ENCODE measurements around the gene PLCL1. TPM values are rescaled to one million over a fixed set of nuclear protein-coding genes. Genes with fewer than 3 reads are reported as not detected.

Gene PLCL1
- total RNA-seq, 1 experiment from 2014 or later = 0.07 TPM

- intact Hi-C loops (cut with micrococcal nuclease) = no loop called here
- ChIA-PET CTCF (no interaction called here), POLR2A (no interaction called here), RAD21 (ENCODE audit: low non-redundant PET in 1 of 2, low total read pairs in 2 of 2, uncharacterized antibody in 2 of 2, unreplicated experiment in 2 of 2) (no interaction called here)
- no peak for TF ChIP-seq ELF1 (IDR thresholded peaks at IDR 0.05; ENCODE audit: borderline replicate concordance, low read depth)
- no peak for TF ChIP-seq EGR1 (IDR thresholded peaks at IDR 0.05; ENCODE audit: low read depth)
- TF ChIP-seq ZFX (IDR thresholded peaks at IDR 0.05) = no peak
- TF ChIP-seq SRF (IDR thresholded peaks at IDR 0.05; ENCODE audit: low read depth) = no peak
- TF ChIP-seq CBX3 (IDR thresholded peaks at IDR 0.05; ENCODE audit: low read depth) = no peak
- TF ChIP-seq ZBTB33 (IDR thresholded peaks at IDR 0.05; ENCODE audit: extremely low read depth, insufficient replicate concordance, low read length) = no peak
- TF ChIP-seq CEBPB (IDR thresholded peaks at IDR 0.05; ENCODE audit: low read depth) = no peak
- no peak for TF ChIP-seq SP1 (IDR thresholded peaks at IDR 0.05; ENCODE audit: low read depth)
- no peak for TF ChIP-seq TCF7L2 (IDR thresholded peaks at IDR 0.05; ENCODE audit: borderline replicate concordance, extremely low read depth, insufficient read depth, insufficient read length)
- H3K36me3 ChIP-seq (ENCODE audit: control insufficient read depth in 1 of 2, insufficient read depth in 2 of 2, low read length in 2 of 2) = no peaks in the 10 kb centered on the region
- H3K27ac ChIP-seq (ENCODE audit: low read depth, low read length) = no peak overlapping the region
- H2AFZ ChIP-seq (ENCODE audit: low read depth, low read length, poor library complexity, severe bottlenecking) = no peak overlapping the region
- 0 out of 2 replicates have a peak, but pooled peaks cover 4% of the 10 kb centered on the region for H3K27me3 ChIP-seq (ENCODE audit: insufficient read depth, low read length)
- H3K9me3 ChIP-seq (ENCODE audit: control insufficient read depth in 1 of 2, insufficient read depth in 1 of 2, low read depth in 1 of 2, low read length in 2 of 2) = no peaks in the 10 kb centered on the region
- no peaks in the 10 kb centered on the region for H4K20me1 ChIP-seq (ENCODE audit: insufficient read depth)
- no peaks in the 10 kb centered on the region for H3K9me2 ChIP-seq (ENCODE audit: insufficient read depth)
- no peaks in the 10 kb centered on the region for H3K4me1 ChIP-seq (ENCODE audit: control insufficient read depth in 1 of 2, insufficient read depth in 2 of 2, low read length in 2 of 2)
- ATAC-seq = no peak
- BruUV-seq (replicated peaks) = no TSS peak
- no peak for DNase-seq (ENCODE audit: low read depth, low spot score)
- H3K4me3 ChIP-seq (replicated peaks in 1 of 2; ENCODE audit: low read depth in 1 of 2, low read length in 2 of 2) = no peak overlapping the region
- no peak overlapping the region for H3K9ac ChIP-seq (ENCODE audit: low read length)
- H3K4me2 ChIP-seq (ENCODE audit: low read length) = no peak overlapping the region
- H3K79me2 ChIP-seq (ENCODE audit: insufficient read depth, low read length) = no peaks in the 10 kb centered on the region
These were observed 79.9 kb downstream of the PLCL1 start for GRCh38 chr2:197884252-197884651.

GRCh38 chr2:197885126-197885525 is 80.7 kb downstream of the PLCL1 start:
- no peak for ATAC-seq
- no peak for DNase-seq (ENCODE audit: low read depth, low spot score)
- no peak overlapping the region for H3K4me2 ChIP-seq (ENCODE audit: low read length)
- RAD21 ChIA-PET (ENCODE audit: low non-redundant PET in 1 of 2, low total read pairs in 2 of 2, uncharacterized antibody in 2 of 2, unreplicated experiment in 2 of 2) = no interaction called here
- H3K9ac ChIP-seq (ENCODE audit: low read length) = no peak overlapping the region
- no peaks in the 10 kb centered on the region for H3K36me3 ChIP-seq (ENCODE audit: control insufficient read depth in 1 of 2, insufficient read depth in 2 of 2, low read length in 2 of 2)
- no peaks in the 10 kb centered on the region for H3K4me1 ChIP-seq (ENCODE audit: control insufficient read depth in 1 of 2, insufficient read depth in 2 of 2, low read length in 2 of 2)
- no peaks in the 10 kb centered on the region for H4K20me1 ChIP-seq (ENCODE audit: insufficient read depth)
- H3K27ac ChIP-seq (ENCODE audit: low read depth, low read length) = no peak overlapping the region
- no peak overlapping the region for H3K4me3 ChIP-seq (replicated peaks in 1 of 2; ENCODE audit: low read depth in 1 of 2, low read length in 2 of 2)
- no TSS peak for BruUV-seq (replicated peaks)
- CTCF ChIA-PET = no interaction called here
- H3K9me2 ChIP-seq (ENCODE audit: insufficient read depth) = no peaks in the 10 kb centered on the region
- POLR2A ChIA-PET = no interaction called here
- no peaks in the 10 kb centered on the region for H3K79me2 ChIP-seq (ENCODE audit: insufficient read depth, low read length)
- no peak overlapping the region for H2AFZ ChIP-seq (ENCODE audit: low read depth, low read length, poor library complexity, severe bottlenecking)
- intact Hi-C loops (cut with micrococcal nuclease) = no loop called here
- H3K27me3 ChIP-seq (ENCODE audit: insufficient read depth, low read length) = 0 out of 2 replicates have a peak, but pooled peaks cover 4% of the 10 kb centered on the region
- H3K9me3 ChIP-seq (ENCODE audit: control insufficient read depth in 1 of 2, insufficient read depth in 1 of 2, low read depth in 1 of 2, low read length in 2 of 2) = no peaks in the 10 kb centered on the region
- TF ChIP-seq CBX3 (IDR thresholded peaks at IDR 0.05; ENCODE audit: low read depth) (no peak), FOSL1 (IDR thresholded peaks at IDR 0.05; ENCODE audit: low read depth) (no peak), CTCF (IDR thresholded peaks at IDR 0.05 in 2 of 3, conservative IDR thresholded peaks at IDR 0.05 in 1 of 3; ENCODE audit: borderline replicate concordance in 1 of 3, insufficient read depth in 1 of 3, low read depth in 2 of 3, low read length in 2 of 3) (no peak), JUND (IDR thresholded peaks at IDR 0.05) (no peak), ELF1 (IDR thresholded peaks at IDR 0.05; ENCODE audit: borderline replicate concordance, low read depth) (no peak), REST (IDR thresholded peaks at IDR 0.05; ENCODE audit: low read depth) (no peak), SP1 (IDR thresholded peaks at IDR 0.05; ENCODE audit: low read depth) (no peak), POLR2A (IDR thresholded peaks at IDR 0.05; ENCODE audit: borderline replicate concordance, extremely low read depth, insufficient read depth, insufficient read length) (no peak), TCF7L2 (IDR thresholded peaks at IDR 0.05; ENCODE audit: borderline replicate concordance, extremely low read depth, insufficient read depth, insufficient read length) (no peak), SRF (IDR thresholded peaks at IDR 0.05; ENCODE audit: low read depth) (no peak)

Measured in HCT116 (cell line).